Keratinocyte (primary cell): ENCODE measurements around the gene FBXL17. TPM values are rescaled to one million over a fixed set of nuclear protein-coding genes. Genes with fewer than 3 reads are reported as not detected.
"Not testable (repeated sequence)": the region's sequence is repeated elsewhere in the genome, so short reads cannot be mapped to it uniquely, and the experiment has no call there.

Experiments used
- DNase-seq: peaks from one replicate; pipeline ENCODE4 v3.0.0-alpha.2; 2011; ENCODE audit warnings: low read depth, missing footprints, low spot score
- FAIRE-seq: peaks from 2 replicates; lab custom pipeline; 2011; peaks lifted over from hg19 to GRCh38; lab: Jason Lieb, UNC
- H2AFZ ChIP-seq: 2 replicates; pipeline ENCODE4 v1.6.0; 2012; ENCODE audit warnings: low read length, control low read depth, inconsistent platforms; ENCODE audit not compliant: control insufficient read depth
- H3K27ac ChIP-seq: 2 replicates; pipeline ENCODE4 v1.5.1; 2011; ENCODE audit warnings: low read length; ENCODE audit not compliant: control insufficient read depth, insufficient read depth
- H3K27me3 ChIP-seq: 3 replicates; pipeline ENCODE4 v1.6.0; 2011; ENCODE audit warnings: low read length; ENCODE audit not compliant: control insufficient read depth, insufficient read depth; ENCODE audit errors: extremely low read depth
- H3K36me3 ChIP-seq, 2 experiments: 2 replicates in 1 of 2; 3 replicates in 1 of 2; pipeline ENCODE4 v1.5.1; 2011; ENCODE audit warnings: low read length in 2 of 2, mild to moderate bottlenecking in 1 of 2; ENCODE audit not compliant: control insufficient read depth in 2 of 2, insufficient read depth in 2 of 2; ENCODE audit errors: extremely low read depth in 1 of 2
- H3K4me1 ChIP-seq: 3 replicates; pipeline ENCODE4 v1.5.1; 2011; ENCODE audit warnings: low read length; ENCODE audit not compliant: control insufficient read depth, insufficient read depth; ENCODE audit errors: extremely low read depth
- H3K4me2 ChIP-seq: 3 replicates; pipeline ENCODE4 v1.6.0; 2011; ENCODE audit warnings: low read depth, low read length; ENCODE audit not compliant: control insufficient read depth, insufficient read depth; ENCODE audit errors: extremely low read depth
- H3K4me3 ChIP-seq, 3 experiments: fragments of 200-600 bp in 1 of 3; sonication (generic) in 1 of 3; 2 replicates in 2 of 3; 3 replicates in 1 of 3; pipeline ENCODE4 v1.5.1; 2011 to 2016; ENCODE audit warnings: low read length in 3 of 3, mild to moderate bottlenecking in 3 of 3, control low read depth in 2 of 3, inconsistent platforms in 1 of 3, low read depth in 1 of 3, mixed read lengths in 1 of 3, mixed run types in 1 of 3, moderate library complexity in 1 of 3; ENCODE audit not compliant: control insufficient read depth in 2 of 3, insufficient read depth in 2 of 3; ENCODE audit errors: extremely low read depth in 1 of 3
- H3K79me2 ChIP-seq: 2 replicates; pipeline ENCODE4 v1.6.0; 2012; ENCODE audit warnings: low read length; ENCODE audit not compliant: control insufficient read depth, insufficient read depth
- H3K9ac ChIP-seq: 3 replicates; pipeline ENCODE4 v1.6.0; 2011; ENCODE audit warnings: low read length; ENCODE audit not compliant: control insufficient read depth, insufficient read depth; ENCODE audit errors: extremely low read depth
- H3K9me1 ChIP-seq: 3 replicates; pipeline ENCODE4 v1.6.0; 2011; ENCODE audit warnings: low read length; ENCODE audit not compliant: control insufficient read depth, insufficient read depth; ENCODE audit errors: extremely low read depth
- H3K9me3 ChIP-seq: 2 replicates; pipeline ENCODE4 v1.5.1; 2012; ENCODE audit warnings: low read depth, low read length; ENCODE audit not compliant: control insufficient read depth
- H4K20me1 ChIP-seq: 3 replicates; pipeline ENCODE4 v1.6.0; 2011; ENCODE audit warnings: low read length; ENCODE audit not compliant: control insufficient read depth, insufficient read depth; ENCODE audit errors: extremely low read depth
- CTCF ChIP-seq, 3 experiments: IDR thresholded peaks in 1 of 3; conservative IDR thresholded peaks in 1 of 3; optimal IDR thresholded peaks in 1 of 3; 2 replicates in 2 of 3; 3 replicates in 1 of 3; pipeline versions ENCODE3 to v1.5.1; 2011; ENCODE audit warnings: low read length in 3 of 3, mild to moderate bottlenecking in 3 of 3, moderate library complexity in 2 of 3, control low read depth in 1 of 3, inconsistent platforms in 1 of 3; ENCODE audit not compliant: insufficient read depth in 2 of 3; ENCODE audit errors: extremely low read depth in 1 of 3
- EZH2 ChIP-seq: IDR thresholded peaks from one replicate; pipeline ENCODE4 v1.6.1; 2012; ENCODE audit warnings: inconsistent platforms, mild to moderate bottlenecking, low read length, moderate library complexity
- dilution Hi-C: fragments of 300-500 bp; cut with MboI; formaldehyde crosslinking; loops from one replicate; pipeline ENCODE4 v1.7.0; 2020; ENCODE audit warnings: low sequenced_read_pairs; ENCODE audit not compliant: extremely low pct_ligation_motif_present
- polyA plus RNA-seq, 5 experiments: library from polyadenylated mRNA; depleted of rRNA in 3 of 5; stranded (reverse) in 3 of 5; stranded (forward) in 1 of 5; unstranded in 1 of 5; fragments of >200 nt; gene quantifications; 1 replicate in 1 of 5; 2 replicates in 3 of 5; 3 replicates in 1 of 5; pipeline versions ENCODE4 v1.2.1 to v1.2.3, GENCODE V29; 2011 to 2012; ENCODE audit warnings: missing spikeins in 2 of 5, low read depth in 1 of 5, low replicate concordance in 1 of 5

The FBXL17 gene
- polyA plus RNA-seq, 1 donor (not counting 4 experiments of a cell fraction or from before 2014, with no cell fraction given): 5.7 TPM

GRCh38 chr5:108167174-108167573 is 214.7 kb downstream of the FBXL17 start:
- peaks cover 4% of the 10 kb centered on the region for H3K4me1 ChIP-seq
- H3K36me3 ChIP-seq: no peaks in the 10 kb centered on the region
- no peak overlapping the region for H3K9ac ChIP-seq
- FAIRE-seq (peak; percentile 67), DNase-seq (no peak)
- H2AFZ ChIP-seq: no peak overlapping the region
- dilution Hi-C loops: no loop called here
- no peaks in the 10 kb centered on the region for H3K27me3 ChIP-seq
- no peaks in the 10 kb centered on the region for H3K9me1 ChIP-seq
- TF ChIP-seq CTCF (optimal IDR thresholded peaks at IDR 0.05 in 1 of 3, IDR thresholded peaks at IDR 0.05 in 1 of 3, conservative IDR thresholded peaks at IDR 0.05 in 1 of 3; ENCODE audit: extremely low read depth in 1 of 3, insufficient read depth in 2 of 3, low read length in 3 of 3): no peak
- no peak for TF ChIP-seq EZH2
- no peak overlapping the region for H3K27ac ChIP-seq
- H3K79me2 ChIP-seq: no peaks in the 10 kb centered on the region
- H3K4me3 ChIP-seq: no peak overlapping the region
- H4K20me1 ChIP-seq: no peaks in the 10 kb centered on the region
- no peak overlapping the region for H3K4me2 ChIP-seq
- no peaks in the 10 kb centered on the region for H3K9me3 ChIP-seq

- Histone ChIP-seq H3K36me3 (no peaks in the 10 kb centered on the region), H4K20me1 (no peaks in the 10 kb centered on the region), H3K9me3 (no peaks in the 10 kb centered on the region), H2AFZ (no peak overlapping the region), H3K27me3 (no peaks in the 10 kb centered on the region), H3K79me2 (no peaks in the 10 kb centered on the region), H3K9me1 (no peaks in the 10 kb centered on the region), H3K4me1 (peaks cover 4% of the 10 kb centered on the region), H3K9ac (no peak overlapping the region), H3K27ac (no peak overlapping the region), H3K4me2 (no peak overlapping the region), H3K4me3 (no peak overlapping the region)
- dilution Hi-C loops: no loop called here
- DNase-seq (no peak), FAIRE-seq (no peak)
- TF ChIP-seq EZH2 (no peak), CTCF (optimal IDR thresholded peaks at IDR 0.05 in 1 of 3, IDR thresholded peaks at IDR 0.05 in 1 of 3, conservative IDR thresholded peaks at IDR 0.05 in 1 of 3; ENCODE audit: extremely low read depth in 1 of 3, insufficient read depth in 2 of 3, low read length in 3 of 3) (no peak)
Observed at GRCh38 chr5:108164574-108164973, 217.3 kb downstream of the FBXL17 start.

GRCh38 chr5:108152854-108153253 is 229.0 kb downstream of the FBXL17 start:
- H3K4me1 ChIP-seq, H3K36me3 ChIP-seq, H4K20me1 ChIP-seq, H3K9ac ChIP-seq, H3K4me2 ChIP-seq, H3K27ac ChIP-seq, H3K9me3 ChIP-seq, H2AFZ ChIP-seq, H3K27me3 ChIP-seq, dilution Hi-C loops, H3K4me3 ChIP-seq, DNase-seq, H3K9me1 ChIP-seq, H3K79me2 ChIP-seq, FAIRE-seq: not testable (repeated sequence)
